GM19023 (cell line): ENCODE measurements around the gene NRIP3.
"Not testable (repeated sequence)": the region's sequence is repeated elsewhere in the genome, so short reads cannot be mapped to it uniquely, and the experiment has no call there.

Experiments
- ATAC-seq: cut with Tn5 transposase; IDR thresholded peaks from one replicate; pipeline ENCODE4 v1.9.1; 2021; ENCODE audit warnings: mild to moderate bottlenecking, moderate library complexity; ENCODE audit not compliant: unreplicated experiment

Gene NRIP3

GRCh38 chr11:8973121-8973520 lies 30.7 kb downstream of the NRIP3 start:
- no peak for ATAC-seq

GRCh38 chr11:8971924-8972316 lies 31.9 kb downstream of the NRIP3 start:
- ATAC-seq: no peak

GRCh38 chr11:8971196-8971923 lies 32.4 kb downstream of the NRIP3 start:
- ATAC-seq: no peak

GRCh38 chr11:8967184-8967583 lies 36.6 kb downstream of the NRIP3 start:
- ATAC-seq: no peak

GRCh38 chr11:8964324-8965320 lies 39.2 kb downstream of the NRIP3 start, which contains the start of gene TMEM9B:
Gene TMEM9B (minus strand): TSS chr11:8964442. CDS start chr11:8964313, 129 bp downstream.
- peak; percentile 80 for ATAC-seq

- peak; percentile 71 for ATAC-seq
Measured at GRCh38 chr11:8963569-8964323, 40.1 kb downstream of the NRIP3 start.

GRCh38 chr11:8962841-8963240 lies 41.0 kb downstream of the NRIP3 start:
- no peak for ATAC-seq

GRCh38 chr11:8961401-8961800 lies 42.4 kb downstream of the NRIP3 start:
- no peak for ATAC-seq

GRCh38 chr11:8959546-8960166 lies 44.1 kb downstream of the NRIP3 start:
- peak; percentile 32 for ATAC-seq

- no peak for ATAC-seq
Measured at GRCh38 chr11:8956860-8957259, 46.9 kb downstream of the NRIP3 start.

GRCh38 chr11:8948886-8949285 lies 54.9 kb downstream of the NRIP3 start:
- no peak for ATAC-seq

- ATAC-seq: no peak
Measured at GRCh38 chr11:8947230-8947943, 56.4 kb downstream of the NRIP3 start.

GRCh38 chr11:8942518-8943066 lies 61.2 kb downstream of the NRIP3 start, which contains the start of gene ASCL3:
Gene ASCL3 (minus strand): TSS chr11:8943016. CDS start chr11:8938161, 4,855 bp downstream.
- no peak for ATAC-seq

GRCh38 chr11:8941341-8942103 lies 62.3 kb downstream of the NRIP3 start:
- ATAC-seq: no peak

- no peak for ATAC-seq
Measured at GRCh38 chr11:8937659-8938058, 66.1 kb downstream of the NRIP3 start.

- ATAC-seq: no peak
Measured at GRCh38 chr11:8937159-8937558, 66.6 kb downstream of the NRIP3 start.

- not testable (repeated sequence) for ATAC-seq
Measured at GRCh38 chr11:8935789-8936188, 68.0 kb downstream of the NRIP3 start.

- ATAC-seq: no peak
Measured at GRCh38 chr11:8934742-8935488, 68.9 kb downstream of the NRIP3 start.
